Gastroesophageal sphincter (tissue), 4 donors: ENCODE data around the gene CD40. TPM values are rescaled to one million over a fixed set of nuclear protein-coding genes. Genes with fewer than 3 reads are reported as not detected.

ENCODE experiments used
- ATAC-seq: fragments of 150-250 bp; one replicate; pipeline ENCODE4 v1.9.1; 2016; ENCODE audit warnings: mild to moderate bottlenecking, moderate library complexity
- H3K27ac ChIP-seq, 4 donors: fragments of 200-600 bp; sonication (generic) in 3 of 4; 1 replicate in 3 of 4; 2 replicates in 1 of 4; pipeline ENCODE4 v1.5.1; 2016 to 2019
- H3K27me3 ChIP-seq: fragments of 200-600 bp; sonication (generic); one replicate; pipeline ENCODE4 v1.5.1; 2019
- H3K36me3 ChIP-seq, 2 donors: fragments of 200-600 bp; sonication (generic); one replicate each; pipeline ENCODE4 v1.5.1; 2019; ENCODE audit warnings: control low read depth in 1 of 2
- H3K4me1 ChIP-seq, 3 donors: fragments of 200-600 bp; sonication (generic); 1 replicate in 2 of 3; 2 replicates in 1 of 3; pipeline ENCODE4 v1.5.1; 2016 to 2019; ENCODE audit warnings: control low read depth in 2 of 3
- H3K4me3 ChIP-seq, 2 donors: fragments of 200-600 bp; sonication (generic); one replicate each; pipeline ENCODE4 v1.5.1; 2019; ENCODE audit warnings: mild to moderate bottlenecking in 1 of 2, moderate library complexity in 1 of 2
- H3K9me3 ChIP-seq, 3 donors: fragments of 200-600 bp; sonication (generic); one replicate each; pipeline ENCODE4 v1.5.1; 2017 to 2019; ENCODE audit warnings: control low read depth in 2 of 3
- CTCF ChIP-seq, 4 experiments: fragments of 200-600 bp in 2 of 4; fragments of 450-650 bp in 2 of 4; sonication (generic) in 1 of 4; IDR thresholded peaks; one replicate each; pipeline ENCODE4 v1.5.1; 2017 to 2019; ENCODE audit warnings: antibody characterized with exemption in 4 of 4, mild to moderate bottlenecking in 2 of 4, moderate library complexity in 2 of 4
- EP300 ChIP-seq: sonication (generic); formaldehyde crosslinking; IDR thresholded peaks from one replicate; pipeline ENCODE4 v1.6.1; 2017; ENCODE audit warnings: antibody characterized with exemption, mild to moderate bottlenecking
- POLR2A ChIP-seq, 2 donors: fragments of 450-650 bp; IDR thresholded peaks; one replicate each; pipeline ENCODE4 v1.6.1; 2017; ENCODE audit warnings: antibody characterized with exemption in 2 of 2, mild to moderate bottlenecking in 2 of 2, moderate library complexity in 1 of 2
- POLR2AphosphoS5 ChIP-seq: sonication (generic); formaldehyde crosslinking; IDR thresholded peaks from one replicate; pipeline ENCODE4 v1.6.1; 2017; ENCODE audit warnings: antibody characterized with exemption
- WGBS, 2 donors: methylation state at CpG; one replicate each; pipeline ENCODE4 v1.1.5; 2018; ENCODE audit warnings: low coverage in 1 of 2; 5-methylcytosine and 5-hydroxymethylcytosine counted together
- total RNA-seq, 4 donors: library from RNA; depleted of rRNA; stranded (reverse); fragments of >200 nt; gene quantifications; one replicate each; pipeline ENCODE4 v1.1.0, GENCODE V29; 2016

CD40 gene
- total RNA-seq, 4 donors from 2014 or later, result 13.7 to 16.6 (median 13.9) TPM

- peaks cover 64% of the 10 kb centered on the region for H3K27me3 ChIP-seq
- 43 to 93% methylated on average over 1 to 2 of the region's 4 CpGs for WGBS, 2 donors
- peaks cover 0 to 21% (median 0%) of the 10 kb centered on the region in 3 donors for H3K4me1 ChIP-seq
- H3K4me3 ChIP-seq, result no peak overlapping the region
- H3K27ac ChIP-seq, result no peak overlapping the region
- peaks cover 0 to 19% of the 10 kb centered on the region in 2 donors for H3K36me3 ChIP-seq
- ATAC-seq, result no peak
- no peaks in the 10 kb centered on the region for H3K9me3 ChIP-seq
- TF ChIP-seq EP300 (no peak), POLR2AphosphoS5 (no peak), POLR2A (IDR thresholded peaks at IDR 0.05) (no peak), CTCF (IDR thresholded peaks at IDR 0.05) (no peak)
Observed at GRCh38 chr20:46130534-46130933, 12.4 kb downstream of the CD40 start.

GRCh38 chr20:46131396-46131795, 13.3 kb downstream of the CD40 start:
- no peak overlapping the region for H3K27ac ChIP-seq
- no peaks in the 10 kb centered on the region for H3K9me3 ChIP-seq
- peaks cover 0 to 21% (median 0%) of the 10 kb centered on the region in 3 donors for H3K4me1 ChIP-seq
- WGBS, 2 donors, result 10 to 34% methylated on average over 2 to 6 of the region's 6 CpGs
- peaks cover 0 to 12% of the 10 kb centered on the region in 2 donors for H3K36me3 ChIP-seq
- ATAC-seq, result no peak
- no peak for TF ChIP-seq CTCF (IDR thresholded peaks at IDR 0.05)
- no peak for TF ChIP-seq EP300
- TF ChIP-seq POLR2A (IDR thresholded peaks at IDR 0.05), result no peak
- TF ChIP-seq POLR2AphosphoS5, result no peak
- H3K4me3 ChIP-seq, result no peak overlapping the region
- peaks cover 72% of the 10 kb centered on the region for H3K27me3 ChIP-seq

DNA sequence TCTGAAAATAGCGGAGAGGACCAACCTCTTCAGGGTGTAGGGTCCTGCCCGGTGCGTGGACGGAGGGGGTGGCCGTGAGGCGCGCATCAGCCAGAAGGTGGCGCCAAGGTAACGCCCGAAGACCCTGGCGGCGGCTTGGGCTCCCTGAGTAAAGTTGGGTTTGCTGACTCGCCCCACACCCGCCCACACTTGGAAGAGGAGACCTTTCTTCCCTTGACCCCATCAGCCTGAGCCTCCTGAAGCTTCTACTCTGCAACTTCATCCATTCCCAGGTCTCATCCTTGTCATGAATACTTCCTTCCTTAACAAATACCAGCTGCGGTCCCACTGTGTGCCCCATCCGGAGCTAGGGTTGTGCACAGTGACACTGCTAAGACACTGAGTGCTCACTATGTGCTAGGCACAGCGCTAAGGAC, 14.6 kb downstream of the CD40 start:
- peaks cover 86% of the 10 kb centered on the region for H3K27me3 ChIP-seq
- ATAC-seq, result peak; percentile 79
- H3K4me3 ChIP-seq, result no peak overlapping the region
- H3K27ac ChIP-seq, result no peak overlapping the region
- H3K4me1 ChIP-seq, result peaks cover 0 to 21% (median 0%) of the 10 kb centered on the region in 3 donors
- no peaks in the 10 kb centered on the region for H3K9me3 ChIP-seq
- H3K36me3 ChIP-seq, result peaks cover 0 to under 1% of the 10 kb centered on the region in 2 donors
- WGBS, 2 donors, result 32% methylated on average over 5 of the region's 17 CpGs; no CpG with 5 or more reads in 1 of the 2 donors
- TF ChIP-seq POLR2A (IDR thresholded peaks at IDR 0.05) (no peak), CTCF (IDR thresholded peaks at IDR 0.05) (peak in 3 of 4 experiments; percentile 80 to 90 (median 81)), POLR2AphosphoS5 (no peak)

DNA sequence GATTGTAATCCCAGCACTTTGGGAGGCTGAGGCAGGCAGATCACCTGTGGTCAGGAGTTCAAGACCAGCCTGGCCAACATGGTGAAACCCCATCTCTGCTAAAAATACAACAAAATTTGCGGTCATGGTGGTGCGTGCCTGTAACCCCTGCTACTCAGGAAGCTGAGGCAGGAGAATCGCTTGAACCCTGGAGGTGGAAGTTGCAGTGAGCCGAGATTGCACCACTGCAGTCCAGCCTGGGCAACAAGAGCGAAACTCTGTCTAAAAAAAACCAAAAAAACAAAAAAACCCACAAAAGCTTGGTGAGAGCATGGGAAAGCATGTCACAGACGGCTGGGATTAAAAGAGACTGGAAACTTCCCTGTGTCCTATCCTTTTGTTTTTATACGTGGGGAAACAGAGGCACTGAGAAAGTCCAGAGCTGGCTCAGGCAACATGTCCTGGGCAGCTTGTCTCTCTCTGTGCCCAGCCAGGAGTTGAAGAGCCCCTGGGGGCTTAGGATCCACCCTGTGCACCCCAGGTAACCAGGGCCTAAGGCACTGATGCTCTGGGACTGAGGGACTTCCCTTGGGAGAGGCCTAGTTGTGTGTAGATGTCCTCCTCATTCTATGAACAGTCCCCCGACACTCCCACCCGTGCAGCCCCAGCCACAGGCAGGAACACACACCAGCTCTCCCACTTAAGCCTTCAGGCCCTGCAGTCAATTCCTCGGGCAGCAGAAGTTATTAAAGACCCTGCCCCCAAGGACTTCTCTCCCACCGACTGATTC, 16.0 kb downstream of the CD40 start:
- no peak for ATAC-seq
- Histone ChIP-seq H3K4me1 (peaks cover 0 to 21% (median 0%) of the 10 kb centered on the region in 3 donors), H3K27me3 (peaks cover 92% of the 10 kb centered on the region), H3K4me3 (no peak overlapping the region), H3K27ac (no peak overlapping the region), H3K9me3 (no peaks in the 10 kb centered on the region), H3K36me3 (no peaks in the 10 kb centered on the region)
- WGBS, 2 donors, result 70% methylated on average over 5 of the region's 11 CpGs; no CpG with 5 or more reads in 1 of the 2 donors
- no peak for TF ChIP-seq CTCF (IDR thresholded peaks at IDR 0.05)
- TF ChIP-seq EP300, result no peak

DNA sequence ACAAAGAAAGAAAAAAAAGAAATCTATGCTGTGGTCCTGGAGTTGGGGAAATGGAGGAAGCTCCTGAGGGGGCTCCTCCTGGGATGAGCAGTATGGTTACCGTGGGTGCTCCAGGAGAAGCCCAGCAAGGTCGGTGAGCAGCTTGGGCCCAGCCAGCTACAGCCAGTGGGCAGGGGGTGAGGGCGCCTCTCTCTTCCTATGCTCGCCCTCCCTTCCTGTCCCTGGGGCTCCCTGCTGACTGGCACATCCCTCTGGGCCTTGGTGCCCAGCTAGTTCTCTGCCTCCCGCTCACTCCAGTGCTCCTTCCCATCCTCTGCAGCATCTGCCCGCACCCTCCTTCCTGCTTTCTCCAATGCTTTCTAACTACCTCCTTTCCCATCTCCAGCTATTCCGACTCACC, 16.6 kb downstream of the CD40 start:
- peaks cover 0 to 21% (median 0%) of the 10 kb centered on the region in 3 donors for H3K4me1 ChIP-seq
- H3K27ac ChIP-seq, result no peak overlapping the region
- H3K36me3 ChIP-seq, result no peaks in the 10 kb centered on the region
- no peak for ATAC-seq
- 77 to 88% methylated on average over 6 to 7 of the region's 7 CpGs for WGBS, 2 donors
- H3K27me3 ChIP-seq, result peaks cover 98% of the 10 kb centered on the region
- TF ChIP-seq POLR2AphosphoS5, result no peak
- no peak for TF ChIP-seq EP300
- TF ChIP-seq CTCF (IDR thresholded peaks at IDR 0.05), result no peak
- no peak for TF ChIP-seq POLR2A (IDR thresholded peaks at IDR 0.05)
- H3K9me3 ChIP-seq, result no peaks in the 10 kb centered on the region
- no peak overlapping the region for H3K4me3 ChIP-seq
